HG03175 (cell line): ENCODE measurements around the gene IQCE.
"Not testable (repeated sequence)": the region's sequence is repeated elsewhere in the genome, so short reads cannot be mapped to it uniquely, and the experiment has no call there.

Experiments
- ATAC-seq: cut with Tn5 transposase; IDR thresholded peaks from one replicate; pipeline ENCODE4 v1.9.1; 2021; ENCODE audit warnings: mild to moderate bottlenecking, moderate library complexity; ENCODE audit not compliant: unreplicated experiment

The IQCE gene

GRCh38 chr7:2553108-2553507 lies 5.7 kb upstream of the IQCE start:
- ATAC-seq = no peak

GRCh38 chr7:2553831-2554581 lies 4.8 kb upstream of the IQCE start:
- no peak for ATAC-seq

GRCh38 chr7:2554661-2555111 lies 4.1 kb upstream of the IQCE start:
- ATAC-seq = no peak

- peak; percentile 73 for ATAC-seq
These were observed 3.4 kb upstream of the IQCE start, which contains the start of gene BRAT1 for GRCh38 chr7:2555121-2556052. TSS of gene BRAT1 (minus strand) at chr7:2555524. CDS start at chr7:2554431, 1,093 bp downstream.

- peak; percentile 5 for ATAC-seq
These were observed 638 bp downstream of the IQCE start for GRCh38 chr7:2559283-2559950.

GRCh38 chr7:2563955-2564354 lies 5.2 kb downstream of the IQCE start:
- not testable (repeated sequence) for ATAC-seq

- ATAC-seq = no peak
These were observed 6.3 kb downstream of the IQCE start for GRCh38 chr7:2564970-2565540.

- no peak for ATAC-seq
These were observed 7.6 kb downstream of the IQCE start for GRCh38 chr7:2566348-2566889.

GRCh38 chr7:2566890-2567678 lies 8.3 kb downstream of the IQCE start:
- peak; percentile 74 for ATAC-seq

GRCh38 chr7:2567679-2568278 lies 9.0 kb downstream of the IQCE start:
- no peak for ATAC-seq

GRCh38 chr7:2568521-2569223 lies 9.9 kb downstream of the IQCE start:
- no peak for ATAC-seq

GRCh38 chr7:2569421-2569820 lies 10.6 kb downstream of the IQCE start:
- no peak for ATAC-seq

GRCh38 chr7:2570021-2570420 lies 11.2 kb downstream of the IQCE start:
- no peak for ATAC-seq

- no peak for ATAC-seq
These were observed 12.6 kb downstream of the IQCE start for GRCh38 chr7:2571409-2571808.

GRCh38 chr7:2572101-2572842 lies 13.5 kb downstream of the IQCE start:
- no peak for ATAC-seq

- ATAC-seq = no peak
These were observed 15.0 kb downstream of the IQCE start for GRCh38 chr7:2573761-2574160.

GRCh38 chr7:2575046-2575732 lies 16.4 kb downstream of the IQCE start:
- ATAC-seq = no peak
